ENCODE measurements around the gene ACER2.

ACER2 gene

DNA sequence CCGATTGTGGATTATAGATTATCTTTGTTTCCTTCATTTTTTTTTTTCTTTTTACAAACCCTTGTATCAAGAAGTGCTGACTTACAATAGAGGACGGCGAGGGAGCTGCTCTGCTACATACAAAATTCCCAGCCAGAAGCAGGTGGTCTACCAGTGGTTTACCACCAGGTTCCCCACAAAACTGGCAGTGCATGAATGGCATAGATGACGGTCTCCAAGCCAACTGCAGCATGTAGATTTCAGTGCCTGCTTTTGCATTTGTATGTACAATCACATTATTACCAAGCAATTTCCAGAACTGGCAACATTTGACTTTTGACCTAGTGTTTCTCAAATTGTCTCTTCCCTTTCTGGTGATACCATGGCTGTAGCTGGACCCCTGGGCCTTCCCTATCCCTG is 84.0 kb downstream of the ACER2 start:
- no peaks in the 10 kb centered on the region for H3K4me1 ChIP-seq (ENCODE audit: insufficient read depth, insufficient read length)
- no peak overlapping the region for H3K9ac ChIP-seq (ENCODE audit: insufficient read length, low read depth)
- no peaks in the 10 kb centered on the region for H3K9me3 ChIP-seq (ENCODE audit: insufficient read depth, low read length)
- no peak for DNase-seq (ENCODE audit: low read depth, low spot score)
- H3K27me3 ChIP-seq (ENCODE audit: insufficient read depth, insufficient read length): no peaks in the 10 kb centered on the region
- no peaks in the 10 kb centered on the region for H3K36me3 ChIP-seq (ENCODE audit: insufficient read depth, insufficient read length, low read length)
- TF ChIP-seq YY1 (IDR thresholded peaks at IDR 0.05; ENCODE audit: insufficient read depth, insufficient read length): no peak
- no peak for TF ChIP-seq ZNF274 (IDR thresholded peaks at IDR 0.05; ENCODE audit: low read depth, low read length)
- TF ChIP-seq SUZ12 (IDR thresholded peaks at IDR 0.05; ENCODE audit: extremely low read depth, insufficient read depth, insufficient read length): no peak
- no peak overlapping the region for H3K4me3 ChIP-seq (ENCODE audit: insufficient read length, low read depth)

DNA sequence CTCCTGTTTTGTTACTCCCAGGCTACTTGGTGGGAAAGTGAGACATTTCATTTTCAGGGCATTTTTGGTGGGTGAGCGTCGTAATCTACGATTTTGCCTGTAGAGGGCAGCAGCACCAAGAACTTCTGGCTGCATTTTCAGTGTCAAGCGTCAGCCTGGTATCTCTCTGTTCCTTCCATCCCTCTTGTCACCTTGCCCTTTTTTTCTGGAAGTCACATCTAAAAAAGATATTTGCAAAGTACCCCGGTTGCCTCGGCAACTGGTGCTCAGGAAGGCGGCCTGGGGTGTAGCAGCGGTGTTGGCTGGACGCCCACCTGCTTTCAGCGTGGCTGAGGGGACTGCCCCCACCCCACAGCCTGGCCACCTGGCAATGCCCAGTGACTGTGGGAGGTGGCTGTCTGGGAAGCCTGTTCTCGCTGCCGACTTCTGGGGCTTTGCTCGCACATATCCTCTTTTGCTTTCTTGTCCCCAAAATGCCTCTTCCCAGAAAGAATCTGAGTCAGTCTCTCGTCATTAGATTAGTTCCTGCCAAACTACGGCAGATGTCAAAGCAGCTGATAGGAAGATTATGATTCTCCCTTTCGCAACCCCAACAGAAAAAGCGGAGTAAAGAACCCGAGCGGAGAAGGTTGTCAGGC is 84.5 kb downstream of the ACER2 start:
- Histone ChIP-seq H3K27me3 (ENCODE audit: insufficient read depth, insufficient read length) (no peaks in the 10 kb centered on the region), H3K9ac (ENCODE audit: insufficient read length, low read depth) (no peak overlapping the region), H3K9me3 (ENCODE audit: insufficient read depth, low read length) (no peaks in the 10 kb centered on the region), H3K4me1 (ENCODE audit: insufficient read depth, insufficient read length) (no peaks in the 10 kb centered on the region), H3K4me3 (ENCODE audit: insufficient read length, low read depth) (no peak overlapping the region), H3K36me3 (ENCODE audit: insufficient read depth, insufficient read length, low read length) (no peaks in the 10 kb centered on the region)
- DNase-seq (ENCODE audit: low read depth, low spot score): peak; percentile 51
- no peak for TF ChIP-seq ZNF274 (IDR thresholded peaks at IDR 0.05; ENCODE audit: low read depth, low read length)
- TF ChIP-seq SUZ12 (IDR thresholded peaks at IDR 0.05; ENCODE audit: extremely low read depth, insufficient read depth, insufficient read length): no peak
- no peak for TF ChIP-seq YY1 (IDR thresholded peaks at IDR 0.05; ENCODE audit: insufficient read depth, insufficient read length)

DNA sequence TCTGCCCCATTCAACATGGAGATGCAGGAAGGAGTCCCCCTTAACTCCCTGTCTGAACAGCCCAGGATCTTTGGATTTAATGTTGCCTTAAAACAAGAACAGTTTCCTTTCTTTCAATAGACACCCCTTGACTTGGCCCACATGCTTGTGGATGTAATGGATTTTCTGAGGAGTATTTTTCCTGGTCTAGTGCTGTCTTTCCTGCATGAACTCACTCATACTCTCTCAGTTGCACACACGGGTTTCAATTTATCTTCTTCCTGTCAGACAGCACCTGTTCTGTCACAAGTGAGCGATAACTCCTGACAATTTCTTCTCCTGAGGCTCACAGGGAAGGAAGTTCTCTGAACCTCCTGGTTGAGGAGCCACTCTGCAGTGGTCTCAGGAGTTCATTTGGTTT is 85.1 kb downstream of the ACER2 start:
- no peaks in the 10 kb centered on the region for H3K36me3 ChIP-seq (ENCODE audit: insufficient read depth, insufficient read length, low read length)
- no peak for DNase-seq (ENCODE audit: low read depth, low spot score)
- no peaks in the 10 kb centered on the region for H3K9me3 ChIP-seq (ENCODE audit: insufficient read depth, low read length)
- no peak overlapping the region for H3K4me3 ChIP-seq (ENCODE audit: insufficient read length, low read depth)
- no peaks in the 10 kb centered on the region for H3K27me3 ChIP-seq (ENCODE audit: insufficient read depth, insufficient read length)
- no peaks in the 10 kb centered on the region for H3K4me1 ChIP-seq (ENCODE audit: insufficient read depth, insufficient read length)
- TF ChIP-seq ZNF274 (IDR thresholded peaks at IDR 0.05; ENCODE audit: low read depth, low read length): no peak
- no peak for TF ChIP-seq YY1 (IDR thresholded peaks at IDR 0.05; ENCODE audit: insufficient read depth, insufficient read length)
- TF ChIP-seq SUZ12 (IDR thresholded peaks at IDR 0.05; ENCODE audit: extremely low read depth, insufficient read depth, insufficient read length): no peak
- no peak overlapping the region for H3K9ac ChIP-seq (ENCODE audit: insufficient read length, low read depth)

DNA sequence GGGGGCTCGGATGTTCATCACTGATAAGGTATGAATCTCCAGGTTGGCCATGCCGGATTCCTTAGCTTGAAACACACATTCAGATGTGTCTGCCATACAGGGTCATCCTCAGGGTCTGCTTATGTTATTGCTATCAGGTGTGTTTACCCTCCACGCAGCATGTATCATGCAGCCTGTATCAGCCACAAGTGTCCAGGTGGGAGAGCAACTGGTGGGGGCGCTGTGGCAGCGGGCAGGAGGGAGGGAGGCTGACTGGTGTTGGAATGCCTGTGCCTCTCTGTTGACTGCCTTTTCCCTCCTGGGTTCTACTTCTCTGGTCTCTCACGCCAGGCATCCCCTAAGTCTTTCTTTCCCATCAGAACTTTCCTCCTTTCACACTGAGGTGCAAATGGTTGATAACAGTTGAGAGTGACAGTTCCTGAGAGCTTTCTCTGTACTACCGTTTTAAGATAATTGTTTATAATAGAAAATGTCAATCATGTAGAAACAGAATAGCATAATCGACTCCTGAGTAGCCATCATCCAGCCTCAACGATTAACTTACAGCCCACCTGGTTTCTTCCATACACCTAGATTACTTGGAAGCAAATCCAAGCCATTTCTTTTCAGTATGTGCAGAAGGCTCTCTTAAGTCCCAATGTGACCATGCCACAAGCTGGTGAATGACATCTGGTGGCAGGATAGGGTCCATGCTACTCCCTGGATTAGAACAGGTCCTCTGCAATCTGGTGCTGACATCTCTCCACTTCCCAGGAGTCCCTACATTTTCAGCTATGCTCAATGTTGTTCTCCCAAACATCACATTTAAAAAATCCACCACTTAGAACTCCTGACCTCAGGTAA is 86.6 kb downstream of the ACER2 start:
- no peak for DNase-seq (ENCODE audit: low read depth, low spot score)
- TF ChIP-seq YY1 (IDR thresholded peaks at IDR 0.05; ENCODE audit: insufficient read depth, insufficient read length) (no peak), SUZ12 (IDR thresholded peaks at IDR 0.05; ENCODE audit: extremely low read depth, insufficient read depth, insufficient read length) (no peak), ZNF274 (IDR thresholded peaks at IDR 0.05; ENCODE audit: low read depth, low read length) (no peak)
- H3K4me3 ChIP-seq (ENCODE audit: insufficient read length, low read depth): no peak overlapping the region
- H3K9me3 ChIP-seq (ENCODE audit: insufficient read depth, low read length): no peaks in the 10 kb centered on the region
- H3K9ac ChIP-seq (ENCODE audit: insufficient read length, low read depth): no peak overlapping the region
- H3K27me3 ChIP-seq (ENCODE audit: insufficient read depth, insufficient read length): no peaks in the 10 kb centered on the region
- H3K36me3 ChIP-seq (ENCODE audit: insufficient read depth, insufficient read length, low read length): no peaks in the 10 kb centered on the region
- H3K4me1 ChIP-seq (ENCODE audit: insufficient read depth, insufficient read length): no peaks in the 10 kb centered on the region

DNA sequence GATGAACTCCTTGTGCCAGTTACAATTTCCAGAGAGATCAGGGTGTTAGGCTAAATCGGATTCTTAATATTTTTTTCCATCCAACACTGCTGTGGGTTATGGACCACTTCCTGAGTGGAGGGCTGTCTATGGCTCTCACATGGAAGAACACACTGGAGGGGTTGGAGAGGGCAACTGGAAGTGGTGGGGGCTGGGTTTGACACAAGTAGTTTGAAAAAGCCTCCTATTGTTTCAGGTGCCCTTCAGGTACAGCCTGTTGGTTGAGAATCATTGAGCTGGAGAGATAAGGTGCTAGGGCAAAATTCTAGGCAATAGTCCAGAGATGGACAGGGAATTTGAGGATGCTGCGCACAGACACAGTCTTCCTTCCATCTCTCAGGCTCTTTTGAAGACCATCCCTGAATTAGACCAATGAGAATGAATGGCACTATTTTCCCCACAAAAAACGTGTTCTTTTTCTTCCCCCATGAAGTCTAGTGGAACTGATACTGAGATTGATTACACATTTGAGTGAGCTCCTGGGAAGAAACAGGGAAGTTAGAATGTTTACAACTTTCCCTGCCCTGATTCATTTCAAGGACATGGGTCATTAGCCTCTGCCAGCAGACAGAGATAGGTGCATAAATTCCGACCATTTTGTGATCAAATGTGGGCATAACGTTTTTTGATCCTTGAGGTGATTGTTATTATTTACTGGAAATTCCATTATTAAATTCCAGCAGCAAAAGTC is 87.7 kb downstream of the ACER2 start:
- Histone ChIP-seq H3K4me1 (ENCODE audit: insufficient read depth, insufficient read length) (no peaks in the 10 kb centered on the region), H3K27me3 (ENCODE audit: insufficient read depth, insufficient read length) (no peaks in the 10 kb centered on the region), H3K9ac (ENCODE audit: insufficient read length, low read depth) (no peak overlapping the region), H3K9me3 (ENCODE audit: insufficient read depth, low read length) (no peaks in the 10 kb centered on the region), H3K4me3 (ENCODE audit: insufficient read length, low read depth) (no peak overlapping the region), H3K36me3 (ENCODE audit: insufficient read depth, insufficient read length, low read length) (no peaks in the 10 kb centered on the region)
- no peak for DNase-seq (ENCODE audit: low read depth, low spot score)
- TF ChIP-seq SUZ12 (IDR thresholded peaks at IDR 0.05; ENCODE audit: extremely low read depth, insufficient read depth, insufficient read length) (no peak), YY1 (IDR thresholded peaks at IDR 0.05; ENCODE audit: insufficient read depth, insufficient read length) (no peak), ZNF274 (IDR thresholded peaks at IDR 0.05; ENCODE audit: low read depth, low read length) (no peak)

DNA sequence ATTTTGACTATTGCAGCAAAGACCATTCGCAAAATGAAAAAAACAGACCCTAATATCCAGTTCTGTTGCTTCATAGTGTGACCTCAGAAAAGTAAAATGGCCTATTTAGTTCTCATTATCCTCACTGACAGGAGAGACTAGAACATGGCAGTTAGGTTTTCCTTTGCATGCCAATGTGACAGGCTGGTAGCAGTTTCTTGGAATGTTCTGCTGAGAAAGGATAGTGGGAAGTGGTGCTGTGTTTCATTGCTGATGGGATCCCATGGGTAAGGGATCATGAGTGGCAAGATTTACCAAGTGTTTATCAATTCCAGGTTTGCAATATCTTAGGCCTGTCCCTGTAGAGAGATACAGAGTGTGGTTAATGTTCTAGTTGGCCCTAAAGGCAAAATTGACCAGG is 88.5 kb downstream of the ACER2 start:
- Histone ChIP-seq H3K36me3 (ENCODE audit: insufficient read depth, insufficient read length, low read length) (no peaks in the 10 kb centered on the region), H3K9me3 (ENCODE audit: insufficient read depth, low read length) (no peaks in the 10 kb centered on the region), H3K4me1 (ENCODE audit: insufficient read depth, insufficient read length) (no peaks in the 10 kb centered on the region), H3K9ac (ENCODE audit: insufficient read length, low read depth) (no peak overlapping the region), H3K27me3 (ENCODE audit: insufficient read depth, insufficient read length) (no peaks in the 10 kb centered on the region), H3K4me3 (ENCODE audit: insufficient read length, low read depth) (no peak overlapping the region)
- TF ChIP-seq YY1 (IDR thresholded peaks at IDR 0.05; ENCODE audit: insufficient read depth, insufficient read length) (no peak), ZNF274 (IDR thresholded peaks at IDR 0.05; ENCODE audit: low read depth, low read length) (no peak), SUZ12 (IDR thresholded peaks at IDR 0.05; ENCODE audit: extremely low read depth, insufficient read depth, insufficient read length) (no peak)
- DNase-seq (ENCODE audit: low read depth, low spot score): no peak

DNA sequence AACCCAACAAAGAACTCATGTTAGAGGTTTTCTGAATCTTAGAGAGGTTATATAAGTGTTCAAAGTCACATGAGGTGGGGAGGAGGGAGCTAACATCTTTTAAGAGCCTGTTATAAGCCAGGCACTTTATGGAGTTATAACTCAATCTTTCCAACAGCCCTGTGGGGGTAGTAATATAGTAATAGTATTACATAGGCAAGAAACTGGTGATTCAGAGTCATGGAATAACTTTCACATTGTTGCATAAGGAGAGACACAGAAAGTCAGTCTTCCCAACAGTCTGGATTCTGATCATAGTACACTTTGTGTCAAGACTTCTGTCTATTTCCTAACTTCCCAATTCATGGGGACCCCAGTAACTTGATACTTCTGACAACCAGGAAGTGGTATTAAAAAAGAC is 89.2 kb downstream of the ACER2 start:
- TF ChIP-seq ZNF274 (IDR thresholded peaks at IDR 0.05; ENCODE audit: low read depth, low read length) (no peak), SUZ12 (IDR thresholded peaks at IDR 0.05; ENCODE audit: extremely low read depth, insufficient read depth, insufficient read length) (no peak), YY1 (IDR thresholded peaks at IDR 0.05; ENCODE audit: insufficient read depth, insufficient read length) (no peak)
- H3K4me3 ChIP-seq (ENCODE audit: insufficient read length, low read depth): no peak overlapping the region
- H3K36me3 ChIP-seq (ENCODE audit: insufficient read depth, insufficient read length, low read length): no peaks in the 10 kb centered on the region
- no peaks in the 10 kb centered on the region for H3K9me3 ChIP-seq (ENCODE audit: insufficient read depth, low read length)
- H3K4me1 ChIP-seq (ENCODE audit: insufficient read depth, insufficient read length): no peaks in the 10 kb centered on the region
- no peaks in the 10 kb centered on the region for H3K27me3 ChIP-seq (ENCODE audit: insufficient read depth, insufficient read length)
- DNase-seq (ENCODE audit: low read depth, low spot score): no peak
- no peak overlapping the region for H3K9ac ChIP-seq (ENCODE audit: insufficient read length, low read depth)

All from NT2/D1 (cell line).